ENCODE results near the gene SIRPB1. TPM values are rescaled to one million over a fixed set of nuclear protein-coding genes. Genes with fewer than 3 reads are reported as not detected.
"Not testable (repeated sequence)": the region's sequence is repeated elsewhere in the genome, so short reads cannot be mapped to it uniquely, and the experiment has no call there.

Gene SIRPB1
- total and polyA plus RNA-seq, 3 donors from 2014 or later: 0.84 to 1.9 TPM; not detected in 1

GRCh38 chr20:1587781-1588532 lies 31.9 kb downstream of the SIRPB1 start:
- no peak overlapping the region for H3K4me3 ChIP-seq
- DNase-seq: no peak
- TF ChIP-seq POLR2A (IDR thresholded peaks at IDR 0.05) (no peak), CTCF (IDR thresholded peaks at IDR 0.05) (no peak)
- WGBS, 2 donors: 85% methylated on average over 3 of the region's 3 CpGs; no CpG with 5 or more reads in 1 of the 2 donors
- H3K4me1 ChIP-seq: no peaks in the 10 kb centered on the region
- no peaks in the 10 kb centered on the region for H3K9me3 ChIP-seq
- intact Hi-C loops (cut with DNase I; ENCODE audit: low total_unique reads): no loop called here
- no peaks in the 10 kb centered on the region for H3K27me3 ChIP-seq
- H3K27ac ChIP-seq: no peak overlapping the region
- H3K36me3 ChIP-seq (ENCODE audit: low read depth, missing control alignments): no peaks in the 10 kb centered on the region

GRCh38 chr20:1579488-1579887 lies 40.3 kb downstream of the SIRPB1 start:
- 93 to 95% methylated on average over 6 of the region's 6 CpGs for WGBS, 2 donors
- no peaks in the 10 kb centered on the region for H3K9me3 ChIP-seq
- intact Hi-C loops (cut with DNase I; ENCODE audit: low total_unique reads): no loop called here
- no peaks in the 10 kb centered on the region for H3K36me3 ChIP-seq (ENCODE audit: low read depth, missing control alignments)
- no peak for DNase-seq
- no peaks in the 10 kb centered on the region for H3K4me1 ChIP-seq
- no peak overlapping the region for H3K27ac ChIP-seq
- TF ChIP-seq CTCF (IDR thresholded peaks at IDR 0.05) (no peak), POLR2A (IDR thresholded peaks at IDR 0.05) (no peak)
- H3K27me3 ChIP-seq: no peaks in the 10 kb centered on the region
- H3K4me3 ChIP-seq: no peak overlapping the region

- no peaks in the 10 kb centered on the region for H3K9me3 ChIP-seq
- 80 to 85% methylated on average over 1 to 4 of the region's 4 CpGs for WGBS, 2 donors
- no peak for TF ChIP-seq POLR2A (IDR thresholded peaks at IDR 0.05)
- no peak for TF ChIP-seq CTCF (IDR thresholded peaks at IDR 0.05)
- H3K4me3 ChIP-seq: no peak overlapping the region
- no peak overlapping the region for H3K27ac ChIP-seq
- H3K4me1 ChIP-seq: no peaks in the 10 kb centered on the region
- no peak for DNase-seq
- intact Hi-C loops (cut with DNase I; ENCODE audit: low total_unique reads): no loop called here
- no peaks in the 10 kb centered on the region for H3K27me3 ChIP-seq
- H3K36me3 ChIP-seq (ENCODE audit: low read depth, missing control alignments): no peaks in the 10 kb centered on the region
These were observed 41.9 kb downstream of the SIRPB1 start for GRCh38 chr20:1577906-1578305.

GRCh38 chr20:1577313-1577712 lies 42.5 kb downstream of the SIRPB1 start:
- intact Hi-C loops (cut with DNase I; ENCODE audit: low total_unique reads); H3K9me3 ChIP-seq; H3K36me3 ChIP-seq (ENCODE audit: low read depth, missing control alignments); DNase-seq; H3K27ac ChIP-seq; H3K4me3 ChIP-seq; H3K27me3 ChIP-seq; H3K4me1 ChIP-seq: not testable (repeated sequence)
- WGBS, 2 donors: 67 to 73% methylated on average over 2 of the region's 2 CpGs

- DNase-seq: no peak
- TF ChIP-seq POLR2A (IDR thresholded peaks at IDR 0.05) (no peak), CTCF (IDR thresholded peaks at IDR 0.05) (no peak)
- Histone ChIP-seq H3K9me3 (no peaks in the 10 kb centered on the region), H3K36me3 (ENCODE audit: low read depth, missing control alignments) (no peaks in the 10 kb centered on the region), H3K4me1 (no peaks in the 10 kb centered on the region), H3K27me3 (no peaks in the 10 kb centered on the region), H3K27ac (no peak overlapping the region), H3K4me3 (no peak overlapping the region)
- 88 to 89% methylated on average over 3 of the region's 3 CpGs for WGBS, 2 donors
- intact Hi-C loops (cut with DNase I; ENCODE audit: low total_unique reads): no loop called here
These were observed 43.2 kb downstream of the SIRPB1 start for GRCh38 chr20:1576641-1577040.

- H3K9me3 ChIP-seq; H3K27me3 ChIP-seq; H3K27ac ChIP-seq; DNase-seq; H3K4me1 ChIP-seq; H3K4me3 ChIP-seq; H3K36me3 ChIP-seq (ENCODE audit: low read depth, missing control alignments); intact Hi-C loops (cut with DNase I; ENCODE audit: low total_unique reads): not testable (repeated sequence)
- WGBS, 2 donors: 80% methylated on average over 1 of the region's 1 CpG; no CpG with 5 or more reads in 1 of the 2 donors
These were observed 43.8 kb downstream of the SIRPB1 start for GRCh38 chr20:1576003-1576402.

- intact Hi-C loops (cut with DNase I; ENCODE audit: low total_unique reads): not testable (repeated sequence)
These were observed 48.2 kb downstream of the SIRPB1 start for GRCh38 chr20:1571583-1571982.

More at GRCh38 chr20:1571583-1571982, 48.2 kb downstream of the SIRPB1 start:
- 87 to 91% methylated on average over 7 to 8 of the region's 8 CpGs for WGBS, 2 donors
- H3K4me1 ChIP-seq; DNase-seq; H3K36me3 ChIP-seq (ENCODE audit: low read depth, missing control alignments); H3K9me3 ChIP-seq; H3K4me3 ChIP-seq; H3K27me3 ChIP-seq; H3K27ac ChIP-seq: not testable (repeated sequence)

Measured in testis (tissue), 3 donors.